PC-9 (cell line): Measurements from ENCODE around the gene CBLN3.

Experiments used
- CTCF ChIP-seq: fragments of 200-600 bp; sonication (generic); conservative IDR thresholded peaks from 2 replicates; pipeline ENCODE4 v1.6.1; 2017; ENCODE audit warnings: mixed run types, antibody characterized with exemption, mild to moderate bottlenecking, moderate library complexity
- EZH2 ChIP-seq: fragments of 200-600 bp; sonication (generic); IDR thresholded peaks from 2 replicates; pipeline ENCODE4 v1.8.0; 2017; ENCODE audit warnings: antibody characterized with exemption, low read depth

- TF ChIP-seq CTCF (no peak), EZH2 (no peak)
Observed at GRCh38 chr14:24416254-24416931, 13.1 kb downstream of the CBLN3 start.
